Upper lobe of left lung (tissue), 6 donors: ENCODE results near the gene SLC9A9. TPM values are rescaled to one million over a fixed set of nuclear protein-coding genes. Genes with fewer than 3 reads are reported as not detected.

ENCODE experiments used
- ATAC-seq, 2 donors: fragments of 200-7000 bp; cut with Tn5 transposase; one replicate each; pipeline ENCODE4 v1.9.1; 2022; ENCODE audit warnings: mild to moderate bottlenecking in 2 of 2, moderate library complexity in 2 of 2; ENCODE audit not compliant: low FRiP score in 2 of 2
- DNase-seq, 2 donors: peaks; one replicate each; pipeline ENCODE4 v3.0.0-alpha.2; 2019 to 2020
- H3K27ac ChIP-seq, 4 donors: fragments of 200-600 bp; sonication (generic); one replicate each; pipeline ENCODE4 v1.5.1; 2016 to 2019
- H3K27me3 ChIP-seq, 4 donors: fragments of 200-600 bp; sonication (generic); one replicate each; pipeline ENCODE4 v1.5.1; 2017 to 2019
- H3K36me3 ChIP-seq, 4 donors: fragments of 200-600 bp; sonication (generic); one replicate each; pipeline ENCODE4 v1.5.1; 2016 to 2019
- H3K4me1 ChIP-seq, 4 donors: fragments of 200-600 bp; sonication (generic); one replicate each; pipeline ENCODE4 v1.5.1; 2018 to 2019
- H3K4me3 ChIP-seq, 4 donors: fragments of 200-600 bp; sonication (generic); one replicate each; pipeline ENCODE4 v1.5.1; 2017 to 2019; ENCODE audit warnings: mild to moderate bottlenecking in 2 of 4, moderate library complexity in 1 of 4
- H3K9me3 ChIP-seq, 4 donors: fragments of 200-600 bp; sonication (generic); one replicate each; pipeline ENCODE4 v1.5.1; 2018 to 2019
- EP300 ChIP-seq, 4 donors: sonication (generic); formaldehyde crosslinking; IDR thresholded peaks; one replicate each; pipeline ENCODE4 v1.5.1; 2017; ENCODE audit warnings: antibody characterized with exemption in 4 of 4, control low read depth in 2 of 4
- POLR2A ChIP-seq, 4 donors: fragments of 450-650 bp; IDR thresholded peaks; one replicate each; pipeline ENCODE4 v1.5.1; 2016 to 2017; ENCODE audit warnings: antibody characterized with exemption in 4 of 4, mild to moderate bottlenecking in 2 of 4
- POLR2AphosphoS5 ChIP-seq, 2 donors: sonication (generic); formaldehyde crosslinking; IDR thresholded peaks; one replicate each; pipeline ENCODE4 v1.5.1; 2017; ENCODE audit warnings: antibody characterized with exemption in 2 of 2
- WGBS, 2 donors: methylation state at CpG; one replicate each; pipeline ENCODE4 v1.1.5; 2017 to 2018; 5-methylcytosine and 5-hydroxymethylcytosine counted together
- total RNA-seq, 6 donors: library from RNA; depleted of rRNA in 4 of 6; stranded (reverse); fragments of >200 nt in 4 of 6; gene quantifications; one replicate each; pipeline versions ENCODE4 v1.1.0 to v1.2.1, GENCODE V29; 2016 to 2021
- TF ChIP-seq, protein P1 (sequence below), 6 experiments: fragments of 450-650 bp in 4 of 6; fragments of 200-600 bp in 2 of 6; sonication (generic) in 2 of 6; IDR thresholded peaks; one replicate each; pipeline ENCODE4 v1.5.1; 2016 to 2019; ENCODE audit warnings: antibody characterized with exemption in 6 of 6
- donor health status: DM: no; HTN: no; CAD: no; lungs with moderate emphysema.
- donor health status: DM: no; HTN: yes; CAD: no; lungs with severe emphysema.

SLC9A9 gene
- total RNA-seq, 6 donors from 2014 or later: 4.2 to 20.4 (median 8.7) TPM

DNA sequence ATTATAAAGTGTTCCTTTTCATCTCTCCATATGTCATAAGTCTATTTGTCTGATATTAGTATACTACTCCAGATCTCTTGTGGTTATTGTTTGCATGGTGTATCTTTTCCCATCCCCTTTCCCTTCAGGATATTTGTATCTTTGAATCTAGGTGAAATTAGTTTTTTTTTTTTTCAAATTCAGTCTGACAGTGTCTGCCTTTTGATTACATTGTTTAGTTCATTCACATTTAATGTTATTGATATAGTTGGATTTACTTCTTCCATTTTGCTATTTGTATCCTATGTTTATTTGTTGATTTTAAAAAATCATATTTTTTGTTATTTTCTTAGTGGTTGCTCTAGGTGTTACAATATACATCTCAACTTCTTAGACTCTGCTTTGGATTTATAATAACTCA is 445.7 kb downstream of the SLC9A9 start:
- H3K27me3 ChIP-seq: no peaks in the 10 kb centered on the region
- H3K27ac ChIP-seq: no peak overlapping the region
- TF ChIP-seq, protein P1, sequence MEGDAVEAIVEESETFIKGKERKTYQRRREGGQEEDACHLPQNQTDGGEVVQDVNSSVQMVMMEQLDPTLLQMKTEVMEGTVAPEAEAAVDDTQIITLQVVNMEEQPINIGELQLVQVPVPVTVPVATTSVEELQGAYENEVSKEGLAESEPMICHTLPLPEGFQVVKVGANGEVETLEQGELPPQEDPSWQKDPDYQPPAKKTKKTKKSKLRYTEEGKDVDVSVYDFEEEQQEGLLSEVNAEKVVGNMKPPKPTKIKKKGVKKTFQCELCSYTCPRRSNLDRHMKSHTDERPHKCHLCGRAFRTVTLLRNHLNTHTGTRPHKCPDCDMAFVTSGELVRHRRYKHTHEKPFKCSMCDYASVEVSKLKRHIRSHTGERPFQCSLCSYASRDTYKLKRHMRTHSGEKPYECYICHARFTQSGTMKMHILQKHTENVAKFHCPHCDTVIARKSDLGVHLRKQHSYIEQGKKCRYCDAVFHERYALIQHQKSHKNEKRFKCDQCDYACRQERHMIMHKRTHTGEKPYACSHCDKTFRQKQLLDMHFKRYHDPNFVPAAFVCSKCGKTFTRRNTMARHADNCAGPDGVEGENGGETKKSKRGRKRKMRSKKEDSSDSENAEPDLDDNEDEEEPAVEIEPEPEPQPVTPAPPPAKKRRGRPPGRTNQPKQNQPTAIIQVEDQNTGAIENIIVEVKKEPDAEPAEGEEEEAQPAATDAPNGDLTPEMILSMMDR (IDR thresholded peaks at IDR 0.05): no peak
- TF ChIP-seq POLR2A (IDR thresholded peaks at IDR 0.05) (no peak), POLR2AphosphoS5 (IDR thresholded peaks at IDR 0.05) (no peak), EP300 (IDR thresholded peaks at IDR 0.05) (no peak)

DNA sequence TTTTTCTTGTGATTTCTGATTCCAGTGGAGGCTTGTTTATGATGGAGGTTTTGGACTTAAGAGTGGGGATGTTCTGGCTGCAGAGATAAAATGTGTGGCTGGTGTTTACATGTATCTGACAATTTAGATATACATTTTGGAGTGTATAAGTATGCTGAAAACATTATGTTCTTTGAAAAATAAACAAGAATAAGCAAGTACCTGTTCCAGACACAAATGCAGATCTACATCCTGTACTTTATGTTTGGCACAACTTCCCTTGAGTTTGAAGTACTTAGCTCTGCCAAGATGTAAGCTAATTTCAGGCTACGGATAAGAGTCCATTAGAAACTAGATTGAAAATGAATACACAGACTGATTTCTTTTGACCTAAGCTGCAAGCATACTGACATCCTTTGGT is 451.5 kb downstream of the SLC9A9 start:
- ATAC-seq (no peak), DNase-seq (no peak)
- Histone ChIP-seq H3K27me3 (no peaks in the 10 kb centered on the region), H3K36me3 (no peaks in the 10 kb centered on the region), H3K4me3 (no peak overlapping the region), H3K9me3 (no peaks in the 10 kb centered on the region), H3K4me1 (no peaks in the 10 kb centered on the region), H3K27ac (peak overlapping the region in 1 of 4 donors; percentile 21)
- TF ChIP-seq POLR2A (IDR thresholded peaks at IDR 0.05) (no peak), POLR2AphosphoS5 (IDR thresholded peaks at IDR 0.05) (no peak), EP300 (IDR thresholded peaks at IDR 0.05) (peak in 1 of 4 donors; percentile 78)
- TF ChIP-seq, protein P1 (IDR thresholded peaks at IDR 0.05): no peak
- 35 to 50% methylated on average over 1 of the region's 1 CpG for WGBS, 2 donors

More for the DNA sequence above, 445.7 kb downstream of the SLC9A9 start:
- no peaks in the 10 kb centered on the region for H3K9me3 ChIP-seq
- ATAC-seq (no peak), DNase-seq (no peak)
- no peak overlapping the region for H3K4me3 ChIP-seq
- H3K36me3 ChIP-seq: no peaks in the 10 kb centered on the region
- no peaks in the 10 kb centered on the region for H3K4me1 ChIP-seq

DNA sequence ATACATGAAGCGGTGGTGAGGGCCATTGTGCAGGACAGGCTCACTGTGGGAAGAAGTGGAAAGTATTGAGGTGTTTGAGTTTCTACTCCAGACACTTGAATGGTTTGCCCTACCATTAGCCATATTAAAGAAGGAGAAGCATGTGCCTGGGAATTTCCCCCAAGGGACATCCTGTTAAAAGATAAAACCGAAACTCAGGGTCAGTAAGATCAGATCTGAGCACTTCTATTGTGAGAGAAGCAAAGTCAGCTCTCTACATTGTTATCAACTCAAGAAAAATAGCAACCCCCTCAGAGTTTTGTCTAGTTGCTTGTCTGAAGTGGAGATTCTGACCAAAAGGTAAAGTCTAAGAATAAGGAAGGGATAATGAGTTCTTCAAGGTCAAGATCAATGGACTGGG is 458.9 kb downstream of the SLC9A9 start:
- TF ChIP-seq, protein P1 (IDR thresholded peaks at IDR 0.05): no peak
- TF ChIP-seq POLR2A (IDR thresholded peaks at IDR 0.05): no peak
- TF ChIP-seq EP300 (IDR thresholded peaks at IDR 0.05): no peak
- no peak for TF ChIP-seq POLR2AphosphoS5 (IDR thresholded peaks at IDR 0.05)
- DNase-seq (no peak), ATAC-seq (no peak)
- no peaks in the 10 kb centered on the region for H3K9me3 ChIP-seq
- H3K4me3 ChIP-seq: no peak overlapping the region
- 76 to 89% methylated on average over 2 of the region's 2 CpGs for WGBS, 2 donors
- H3K27ac ChIP-seq: no peak overlapping the region
- H3K27me3 ChIP-seq: no peaks in the 10 kb centered on the region
- H3K36me3 ChIP-seq: no peaks in the 10 kb centered on the region
- no peaks in the 10 kb centered on the region for H3K4me1 ChIP-seq

DNA sequence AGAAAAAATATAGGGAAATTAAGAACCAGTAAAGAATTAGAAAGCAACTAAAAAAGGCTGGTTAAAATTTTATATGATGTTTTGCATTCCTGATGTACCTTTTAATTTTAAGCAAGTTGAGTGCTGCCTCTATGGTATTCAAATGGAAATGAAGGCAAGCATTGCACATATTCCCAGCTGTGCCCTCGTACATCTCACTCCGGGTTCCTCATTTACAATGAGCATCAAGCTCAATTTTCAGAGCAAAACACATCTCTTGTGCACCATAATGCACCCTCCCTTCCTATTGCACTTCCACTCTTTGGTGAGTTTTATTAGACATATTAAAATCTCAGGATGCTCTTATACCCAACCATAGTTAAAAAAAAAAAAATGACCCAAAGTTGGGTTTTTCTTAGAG is 460.8 kb downstream of the SLC9A9 start:
- no peak for TF ChIP-seq EP300 (IDR thresholded peaks at IDR 0.05)
- no peak for TF ChIP-seq POLR2AphosphoS5 (IDR thresholded peaks at IDR 0.05)
- TF ChIP-seq, protein P1 (IDR thresholded peaks at IDR 0.05): no peak
- no peak for TF ChIP-seq POLR2A (IDR thresholded peaks at IDR 0.05)
- Histone ChIP-seq H3K27me3 (no peaks in the 10 kb centered on the region), H3K36me3 (no peaks in the 10 kb centered on the region), H3K4me3 (no peak overlapping the region), H3K27ac (no peak overlapping the region), H3K4me1 (no peaks in the 10 kb centered on the region), H3K9me3 (no peaks in the 10 kb centered on the region)
- 88 to 91% methylated on average over 2 of the region's 2 CpGs for WGBS, 2 donors
- no peak for ATAC-seq
- no peak for DNase-seq

DNA sequence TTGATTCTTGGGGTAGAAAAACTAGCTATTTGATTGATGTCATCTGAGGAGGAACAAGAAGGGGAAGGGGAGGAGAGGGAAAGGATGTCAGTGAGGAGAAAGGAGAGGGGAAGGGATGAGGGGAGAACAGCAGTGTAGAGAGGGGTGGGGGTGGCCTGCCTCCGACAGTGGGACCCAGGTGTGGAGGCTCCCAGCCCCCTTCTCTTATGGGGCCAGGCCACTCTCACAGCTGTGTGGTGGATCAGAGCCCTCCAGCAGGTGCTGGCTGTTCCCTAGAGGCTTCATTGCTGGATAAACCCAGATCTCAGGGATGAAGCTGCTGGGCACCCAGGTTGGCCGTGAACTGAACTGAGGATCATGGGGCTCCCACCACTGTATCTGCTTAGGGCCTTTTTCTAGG is 464.2 kb downstream of the SLC9A9 start:
- Histone ChIP-seq H3K9me3 (no peaks in the 10 kb centered on the region), H3K27ac (no peak overlapping the region), H3K36me3 (no peaks in the 10 kb centered on the region), H3K27me3 (no peaks in the 10 kb centered on the region), H3K4me1 (no peaks in the 10 kb centered on the region), H3K4me3 (no peak overlapping the region)
- DNase-seq: no peak
- no peak for ATAC-seq
- 97 to 100% methylated on average over 1 to 2 of the region's 2 CpGs for WGBS, 2 donors
- TF ChIP-seq, protein P1 (IDR thresholded peaks at IDR 0.05): no peak
- TF ChIP-seq POLR2A (IDR thresholded peaks at IDR 0.05): no peak
- TF ChIP-seq POLR2AphosphoS5 (IDR thresholded peaks at IDR 0.05): no peak
- no peak for TF ChIP-seq EP300 (IDR thresholded peaks at IDR 0.05)
